ENCODE data around the gene NACC1.
"Not testable (repeated sequence)": the region's sequence is repeated elsewhere in the genome, so short reads cannot be mapped to it uniquely, and the experiment has no call there.

Gene NACC1

GRCh38 chr19:13165162-13165997 lies 47.3 kb downstream of the NACC1 start:
- DNase-seq = no peak

DNA sequence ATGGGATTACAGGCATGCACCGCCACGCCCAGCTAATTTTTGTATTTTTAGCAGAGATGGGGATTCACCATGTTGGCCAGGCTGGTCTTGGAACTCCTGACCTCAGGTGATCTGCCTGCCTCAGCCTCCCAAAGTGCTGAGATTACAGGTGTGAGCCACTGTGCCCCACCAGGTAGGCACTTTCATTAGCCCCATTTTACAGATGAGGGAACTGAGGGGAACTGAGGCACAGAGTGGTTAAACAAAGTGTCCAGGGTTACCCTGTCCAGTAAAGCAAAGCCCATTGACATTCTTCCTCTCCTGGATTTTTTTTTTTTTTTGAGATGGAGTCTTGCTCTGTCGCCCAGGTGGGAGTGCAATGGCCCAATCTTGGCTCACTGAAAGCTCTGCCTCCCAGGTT lies 48.1 kb downstream of the NACC1 start:
- DNase-seq = not testable (repeated sequence)

DNA sequence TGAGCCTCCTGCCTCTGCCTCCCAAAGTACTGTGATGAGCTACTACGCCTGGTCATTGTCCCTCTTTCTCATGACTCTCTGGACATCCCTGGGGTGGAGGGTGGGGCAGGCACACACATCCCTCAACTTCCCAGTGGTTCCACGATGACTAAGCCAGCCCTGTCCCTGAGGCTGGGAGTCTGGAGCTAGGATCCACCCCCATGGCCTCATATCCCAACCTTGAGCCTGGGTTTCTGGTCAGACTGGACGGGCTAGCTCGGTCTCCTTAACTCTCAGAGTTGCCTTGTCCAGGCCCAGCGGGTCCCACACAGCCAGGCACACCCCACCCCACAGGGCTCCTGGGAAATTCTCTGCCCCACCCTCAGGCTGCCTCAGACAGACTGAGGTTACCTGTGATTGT lies 51.7 kb downstream of the NACC1 start:
- peak; percentile 84 for DNase-seq

DNA sequence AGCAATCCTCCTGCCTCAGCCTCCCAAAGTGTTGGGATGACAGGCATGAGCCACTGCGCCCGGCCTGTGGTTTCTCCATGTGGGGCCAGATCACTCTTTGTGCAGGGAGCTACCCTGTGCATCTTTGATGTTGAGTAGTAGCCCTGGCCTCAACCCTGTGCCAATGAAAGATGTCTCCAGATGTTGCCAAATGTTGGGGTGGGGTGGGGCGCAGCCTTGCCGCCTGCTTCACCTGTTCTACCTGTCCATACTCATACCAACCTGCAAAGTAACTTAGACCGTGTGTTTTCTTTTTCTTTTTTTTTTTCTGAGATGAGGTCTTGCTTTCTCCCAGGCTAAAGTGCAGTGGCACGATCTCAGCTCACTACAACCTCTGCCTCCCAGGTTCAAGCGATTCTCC lies 53.1 kb downstream of the NACC1 start:
- DNase-seq = no peak

GRCh38 chr19:13172346-13173138 lies 54.5 kb downstream of the NACC1 start:
- DNase-seq = peak; percentile 94

GRCh38 chr19:13173139-13173737 lies 55.2 kb downstream of the NACC1 start:
- DNase-seq = no peak

- no peak for DNase-seq
These were observed 58.3 kb downstream of the NACC1 start for GRCh38 chr19:13176345-13176744.

GRCh38 chr19:13177584-13177983 lies 59.5 kb downstream of the NACC1 start:
- not testable (repeated sequence) for DNase-seq

DNA sequence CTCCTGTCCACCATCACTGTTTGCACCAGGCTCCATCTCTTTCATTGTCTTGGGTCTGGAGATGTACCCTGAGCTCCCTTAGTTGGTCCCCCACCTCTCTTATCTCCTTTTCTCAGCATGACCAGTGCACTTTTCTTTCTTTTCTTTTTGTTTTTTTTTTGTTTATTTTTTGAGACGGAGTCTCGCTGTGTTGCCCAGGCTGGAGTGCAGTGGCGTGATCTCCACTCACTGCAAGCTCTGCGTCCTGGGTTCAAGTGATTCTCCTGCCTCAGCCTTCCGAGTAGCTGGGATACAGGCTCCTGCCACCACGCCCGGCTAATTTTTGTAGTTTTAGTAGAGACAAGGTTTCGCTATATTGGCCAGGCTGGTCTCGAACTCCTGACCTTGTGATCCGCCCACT lies 60.2 kb downstream of the NACC1 start:
- not testable (repeated sequence) for DNase-seq

DNA sequence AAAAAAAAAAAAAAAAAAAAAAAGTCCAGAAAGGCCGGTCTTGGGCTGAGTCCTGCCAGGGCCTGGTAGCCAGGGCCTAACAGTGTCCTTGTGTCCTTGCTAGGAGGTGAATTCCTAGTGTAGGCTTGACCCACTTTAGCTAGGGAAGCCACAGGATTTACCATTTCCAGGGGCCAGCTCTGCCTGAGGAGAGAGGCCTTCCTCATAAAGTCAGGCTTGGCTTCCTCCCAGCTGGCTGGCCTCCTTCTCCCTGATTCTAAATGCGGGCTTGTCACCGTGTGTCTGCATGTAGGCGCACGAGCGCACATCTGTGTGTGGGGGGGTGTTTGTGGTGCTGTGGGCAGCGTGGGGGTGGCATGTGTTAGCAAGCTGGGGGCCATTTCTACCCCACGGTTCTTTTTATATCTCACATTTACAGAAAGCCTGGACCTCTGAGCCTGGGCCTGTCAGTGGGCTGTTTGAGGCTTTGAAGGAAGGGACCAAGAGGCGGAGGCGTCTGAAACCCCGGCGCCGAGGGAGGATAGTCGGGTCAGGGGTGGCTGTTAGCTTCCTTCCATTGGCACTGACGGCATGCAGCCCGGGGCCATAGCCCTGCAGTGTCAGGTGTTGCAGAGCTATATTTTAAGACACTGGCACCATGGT lies 63.8 kb downstream of the NACC1 start:
- peak; percentile 50 for DNase-seq

GRCh38 chr19:13184926-13185325 lies 66.9 kb downstream of the NACC1 start:
- not testable (repeated sequence) for DNase-seq

GRCh38 chr19:13185763-13186657 lies 67.9 kb downstream of the NACC1 start:
- not testable (repeated sequence) for DNase-seq

- DNase-seq = not testable (repeated sequence)
These were observed 68.6 kb downstream of the NACC1 start for GRCh38 chr19:13186688-13187087.

GRCh38 chr19:13187419-13187818 lies 69.4 kb downstream of the NACC1 start:
- no peak for DNase-seq

- DNase-seq = no peak
These were observed 71.5 kb downstream of the NACC1 start for GRCh38 chr19:13189600-13189999.

Measured in EL (cell line).